Neural progenitor cell (in vitro differentiated cells): ENCODE results near the gene AFF3. TPM values are rescaled to one million over a fixed set of nuclear protein-coding genes. Genes with fewer than 3 reads are reported as not detected.

ENCODE experiments used
- DNase-seq: peaks from one replicate; pipeline ENCODE4 v3.0.0-alpha.2; 2016; ENCODE audit warnings: low spot score
- H2AFZ ChIP-seq: fragments of 200-600 bp; sonication (generic); replicated peaks from 2 replicates; pipeline ENCODE4 v1.6.1; 2016; ENCODE audit warnings: antibody characterized with exemption
- H3F3A ChIP-seq: fragments of 200-600 bp; sonication (generic); 2 replicates; pipeline ENCODE4 v1.6.1; 2016; ENCODE audit warnings: antibody characterized with exemption, low read depth
- H3K27ac ChIP-seq: fragments of 200-600 bp; sonication (generic); 2 replicates; pipeline ENCODE4 v1.5.1; 2016; ENCODE audit warnings: mild to moderate bottlenecking
- H3K27me3 ChIP-seq: fragments of 200-600 bp; sonication (generic); 2 replicates; pipeline ENCODE4 v1.6.1; 2016; ENCODE audit warnings: mild to moderate bottlenecking, moderate library complexity
- H3K36me3 ChIP-seq: fragments of 200-600 bp; sonication (generic); 2 replicates; pipeline ENCODE4 v1.5.1; 2016
- H3K4me1 ChIP-seq: fragments of 200-600 bp; sonication (generic); 2 replicates; pipeline ENCODE4 v1.6.1; 2016; ENCODE audit warnings: mixed run types
- H3K4me2 ChIP-seq: fragments of 200-600 bp; sonication (generic); 2 replicates; pipeline ENCODE4 v1.6.1; 2016
- H3K4me3 ChIP-seq: fragments of 200-600 bp; sonication (generic); 2 replicates; pipeline ENCODE4 v1.5.1; 2016
- H3K79me2 ChIP-seq: fragments of 200-600 bp; sonication (generic); 2 replicates; pipeline ENCODE4 v1.6.1; 2016; ENCODE audit warnings: low read depth
- H3K9ac ChIP-seq: fragments of 200-600 bp; sonication (generic); 2 replicates; pipeline ENCODE4 v1.6.1; 2016
- H3K9me3 ChIP-seq: fragments of 200-600 bp; sonication (generic); 2 replicates; pipeline ENCODE4 v1.5.1; 2016; ENCODE audit warnings: low read depth
- H4K20me1 ChIP-seq: fragments of 200-600 bp; sonication (generic); 2 replicates; pipeline ENCODE4 v1.6.1; 2016; ENCODE audit warnings: low read depth
- H3K27ac Mint-ChIP-seq: 3 replicates; pipeline ENCODE4 v1.8.0; 2021; ENCODE audit warnings: mixed read lengths
- H3K27me3 Mint-ChIP-seq: 2 replicates; pipeline ENCODE4 v1.8.0; 2022; ENCODE audit warnings: low read depth, mild to moderate bottlenecking, inconsistent platforms, moderate library complexity, mixed read lengths; ENCODE audit not compliant: insufficient read depth
- H3K36me3 Mint-ChIP-seq: 3 replicates; pipeline ENCODE4 v1.8.0; 2021; ENCODE audit warnings: mixed read lengths
- H3K4me1 Mint-ChIP-seq: 3 replicates; pipeline ENCODE4 v1.8.0; 2021; ENCODE audit warnings: mixed read lengths
- H3K4me3 Mint-ChIP-seq: 3 replicates; pipeline ENCODE4 v1.8.0; 2021; ENCODE audit warnings: mild to moderate bottlenecking, moderate library complexity, mixed read lengths
- H3K9me3 Mint-ChIP-seq: 3 replicates; pipeline ENCODE4 v1.8.0; 2020; ENCODE audit warnings: mixed read lengths
- CTCF ChIP-seq: fragments of 200-600 bp; sonication (generic); IDR thresholded peaks from 2 replicates; pipeline ENCODE4 v1.5.1; 2017; ENCODE audit warnings: antibody characterized with exemption, mild to moderate bottlenecking
- EZH2 ChIP-seq: fragments of 200-600 bp; sonication (generic); IDR thresholded peaks from 2 replicates; pipeline ENCODE4 v1.6.1; 2017; ENCODE audit warnings: antibody characterized with exemption, mild to moderate bottlenecking, moderate library complexity
- EZH2phosphoT487 ChIP-seq: fragments of 200-600 bp; sonication (generic); IDR thresholded peaks from 2 replicates; pipeline ENCODE4 v1.6.1; 2017; ENCODE audit warnings: antibody characterized with exemption
- total RNA-seq: library from RNA; depleted of rRNA; stranded (reverse); fragments of >200 nt; gene quantifications from 2 replicates; pipeline ENCODE4 v1.2.3, GENCODE V29; 2015; ENCODE audit warnings: low replicate concordance

The AFF3 gene
- total RNA-seq, 1 donor from 2014 or later, result 0.26 TPM

GRCh38 chr2:99707592-99707991 lies 434.8 kb downstream of the AFF3 start:
- H3K27ac ChIP-seq, result no peak overlapping the region
- DNase-seq, result no peak
- H3K36me3 ChIP-seq, result no peaks in the 10 kb centered on the region
- H3K27me3 Mint-ChIP-seq, result no peaks in the 10 kb centered on the region
- no peaks in the 10 kb centered on the region for H3K79me2 ChIP-seq
- H3K9me3 ChIP-seq, result no peaks in the 10 kb centered on the region
- no peaks in the 10 kb centered on the region for H3K4me1 ChIP-seq
- no peak overlapping the region for H3K4me3 Mint-ChIP-seq
- TF ChIP-seq EZH2phosphoT487, result no peak
- TF ChIP-seq CTCF, result no peak
- no peak for TF ChIP-seq EZH2
- no peak overlapping the region for H3K4me3 ChIP-seq
- no peaks in the 10 kb centered on the region for H3K9me3 Mint-ChIP-seq
- H3F3A ChIP-seq, result no peaks in the 10 kb centered on the region
- no peak overlapping the region for H3K4me2 ChIP-seq
- no peaks in the 10 kb centered on the region for H3K27me3 ChIP-seq
- H3K27ac Mint-ChIP-seq, result no peak overlapping the region
- peaks cover 49% of the 10 kb centered on the region for H3K4me1 Mint-ChIP-seq
- no peaks in the 10 kb centered on the region for H3K36me3 Mint-ChIP-seq
- no peak overlapping the region for H2AFZ ChIP-seq
- no peaks in the 10 kb centered on the region for H4K20me1 ChIP-seq
- H3K9ac ChIP-seq, result no peak overlapping the region

- H3K4me1 ChIP-seq, result no peaks in the 10 kb centered on the region
- no peak overlapping the region for H3K27ac ChIP-seq
- Mint-ChIP-seq H3K27me3 (no peaks in the 10 kb centered on the region), H3K4me3 (no peak overlapping the region), H3K36me3 (no peaks in the 10 kb centered on the region), H3K4me1 (peaks cover 49% of the 10 kb centered on the region), H3K9me3 (no peaks in the 10 kb centered on the region), H3K27ac (peak overlapping the region; percentile 54)
- H4K20me1 ChIP-seq, result no peaks in the 10 kb centered on the region
- no peaks in the 10 kb centered on the region for H3K36me3 ChIP-seq
- DNase-seq, result no peak
- H3K9me3 ChIP-seq, result no peaks in the 10 kb centered on the region
- H3K79me2 ChIP-seq, result no peaks in the 10 kb centered on the region
- peak overlapping the region; percentile 29 for H2AFZ ChIP-seq
- TF ChIP-seq EZH2phosphoT487 (no peak), CTCF (no peak), EZH2 (no peak)
- H3F3A ChIP-seq, result no peaks in the 10 kb centered on the region
- no peak overlapping the region for H3K4me2 ChIP-seq
- H3K27me3 ChIP-seq, result no peaks in the 10 kb centered on the region
- H3K4me3 ChIP-seq, result no peak overlapping the region
- H3K9ac ChIP-seq, result no peak overlapping the region
Measured at GRCh38 chr2:99706735-99707134, 435.7 kb downstream of the AFF3 start.

GRCh38 chr2:99701503-99701902 lies 440.9 kb downstream of the AFF3 start:
- Mint-ChIP-seq H3K36me3 (no peaks in the 10 kb centered on the region), H3K4me1 (peaks cover 17% of the 10 kb centered on the region), H3K27me3 (peaks cover 6% of the 10 kb centered on the region), H3K4me3 (no peak overlapping the region), H3K27ac (peak overlapping the region; percentile 4), H3K9me3 (no peaks in the 10 kb centered on the region)
- Histone ChIP-seq H2AFZ (no peak overlapping the region), H3K9me3 (no peaks in the 10 kb centered on the region), H3K4me3 (no peak overlapping the region), H3K36me3 (no peaks in the 10 kb centered on the region), H3K9ac (no peak overlapping the region), H3K4me2 (no peak overlapping the region), H3K4me1 (no peaks in the 10 kb centered on the region), H4K20me1 (no peaks in the 10 kb centered on the region), H3F3A (no peaks in the 10 kb centered on the region), H3K79me2 (no peaks in the 10 kb centered on the region), H3K27me3 (no peaks in the 10 kb centered on the region), H3K27ac (no peak overlapping the region)
- TF ChIP-seq EZH2phosphoT487 (no peak), CTCF (no peak), EZH2 (no peak)
- DNase-seq, result no peak
